Diencephalon (tissue), 1 donor: ENCODE data around the gene RALY. TPM values are rescaled to one million over a fixed set of nuclear protein-coding genes. Genes with fewer than 3 reads are reported as not detected.

Source experiments
- small RNA-seq: library from RNA; depleted of rRNA; stranded (forward); fragments of <200 nt; gene quantifications from one replicate; pipeline ENCODE3, GENCODE V24; 2014
- total RNA-seq: library from RNA; depleted of rRNA; stranded (reverse); fragments of >200 nt; gene quantifications from one replicate; pipeline ENCODE4 v1.2.3, GENCODE V29; 2014

Gene RALY
- 40.6 TPM for total RNA-seq

GRCh38 chr20:33993576-33994221 lies at the start of gene RALY:
TSS of gene RALY (plus strand) at chr20:33993911. CDS start at chr20:34072075, 78,164 bp downstream.

GRCh38 chr20:34111702-34112599 lies 118.2 kb downstream of the RALY start, which contains the start of gene EIF2S2:
TSS of gene EIF2S2 (minus strand) at chr20:34112243. CDS start at chr20:34112110, 133 bp downstream.

Small RNA genes within 50 kb of the gene (small RNA-seq; reads per million reads assigned to genes)
- gene MIR4755, result not detected

Other genes with a start within 250 kb of the RALY start
- 39.4 TPM for gene CHMP4B, start 182.6 kb upstream of the RALY start, total RNA-seq
- gene EIF2S2, start 118.3 kb downstream of the RALY start, total RNA-seq, result 51.4 TPM
- gene ASIP, start 247.5 kb downstream of the RALY start, total RNA-seq, result not detected